GM21786 (cell line): ENCODE results near the gene TRIP13.
"Not testable (repeated sequence)": the region's sequence is repeated elsewhere in the genome, so short reads cannot be mapped to it uniquely, and the experiment has no call there.

Experiments
- ATAC-seq: cut with Tn5 transposase; IDR thresholded peaks from one replicate; pipeline ENCODE4 v1.9.1; 2021; ENCODE audit not compliant: unreplicated experiment

TRIP13 gene

DNA sequence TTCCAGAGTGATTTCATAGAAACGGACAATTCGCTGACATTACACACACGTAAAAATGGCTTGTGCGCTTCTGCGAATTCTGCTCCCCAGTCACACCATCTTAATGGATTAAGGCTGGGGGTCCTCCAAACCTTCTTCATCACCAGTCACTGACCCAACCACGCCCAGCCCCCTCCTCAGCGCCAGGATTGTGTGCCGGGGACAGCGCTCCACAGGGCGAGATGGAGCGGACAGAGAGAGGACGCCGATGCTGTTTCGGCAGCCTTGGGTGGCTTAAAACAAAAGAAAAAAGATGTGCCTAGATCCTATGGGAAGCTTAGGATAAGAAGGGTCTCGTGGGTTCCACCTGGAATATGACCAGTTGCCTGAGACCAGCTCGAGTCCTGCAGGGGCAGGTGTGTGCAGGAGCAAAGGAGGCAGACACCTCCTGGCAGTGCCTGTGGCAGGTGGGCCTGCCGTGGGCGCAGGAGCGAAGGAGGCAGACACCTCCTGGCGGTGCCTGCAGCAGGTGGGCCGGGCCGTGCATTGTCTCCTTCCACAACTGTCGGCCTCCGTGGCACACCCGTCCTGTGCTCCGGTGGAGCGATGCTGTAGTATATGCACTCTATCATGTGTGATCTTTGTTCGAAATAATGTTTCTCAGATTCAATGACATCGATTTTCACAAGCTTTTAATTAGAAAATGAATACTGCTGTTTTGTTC is 20.9 kb upstream of the TRIP13 start:
- ATAC-seq, result no peak

- no peak for ATAC-seq
Measured at GRCh38 chr5:872301-872700, 20.4 kb upstream of the TRIP13 start.

- peak; percentile 61 for ATAC-seq
Measured at GRCh38 chr5:873328-873727, 19.4 kb upstream of the TRIP13 start.

DNA sequence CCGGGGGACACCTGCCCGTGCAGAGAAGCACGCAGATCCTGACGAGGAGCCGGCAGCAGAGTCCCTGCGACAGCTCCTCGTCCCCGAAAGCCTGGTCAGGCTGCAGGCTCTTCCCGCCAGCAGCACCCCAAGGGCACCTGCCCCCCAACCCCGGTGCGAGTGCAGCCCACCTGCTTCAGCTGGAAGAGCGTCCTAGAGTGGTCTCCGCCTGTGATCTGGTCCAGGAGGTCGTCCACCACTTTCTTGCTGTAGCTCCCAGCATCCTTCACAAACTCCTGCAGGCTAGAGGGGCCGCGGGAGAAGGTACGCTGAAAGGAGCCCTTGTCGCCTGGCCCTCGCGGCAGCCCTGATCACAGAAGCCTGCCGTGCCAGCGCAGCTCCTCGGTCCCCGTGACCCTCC is 16.8 kb upstream of the TRIP13 start:
- no peak for ATAC-seq

- no peak for ATAC-seq
Measured at GRCh38 chr5:876398-877365, 16.0 kb upstream of the TRIP13 start.

- ATAC-seq, result no peak
Measured at GRCh38 chr5:878125-878524, 14.6 kb upstream of the TRIP13 start.

DNA sequence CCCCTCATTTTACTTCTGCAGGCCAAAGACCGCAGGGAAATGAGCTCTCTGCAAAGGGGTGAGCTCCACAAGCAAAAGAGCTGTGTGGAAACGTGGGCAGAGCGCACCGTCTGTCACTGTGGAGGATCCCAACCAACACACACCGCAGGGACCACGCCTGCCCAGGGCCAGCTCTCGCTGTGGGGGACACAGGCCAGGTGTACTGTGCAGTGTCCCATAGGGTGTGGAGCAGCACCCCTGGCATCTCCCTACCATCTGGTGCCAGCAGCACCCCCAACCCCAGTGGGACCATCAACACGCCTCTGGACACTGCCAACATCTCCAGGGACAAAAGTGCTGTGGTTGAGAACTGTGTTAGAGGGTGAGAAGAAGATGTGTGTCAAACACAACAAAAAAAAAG is 14.0 kb upstream of the TRIP13 start:
- not testable (repeated sequence) for ATAC-seq

GRCh38 chr5:880816-881550 is 11.7 kb upstream of the TRIP13 start:
- ATAC-seq, result no peak

- ATAC-seq, result no peak
Measured at GRCh38 chr5:881551-881935, 11.1 kb upstream of the TRIP13 start.

DNA sequence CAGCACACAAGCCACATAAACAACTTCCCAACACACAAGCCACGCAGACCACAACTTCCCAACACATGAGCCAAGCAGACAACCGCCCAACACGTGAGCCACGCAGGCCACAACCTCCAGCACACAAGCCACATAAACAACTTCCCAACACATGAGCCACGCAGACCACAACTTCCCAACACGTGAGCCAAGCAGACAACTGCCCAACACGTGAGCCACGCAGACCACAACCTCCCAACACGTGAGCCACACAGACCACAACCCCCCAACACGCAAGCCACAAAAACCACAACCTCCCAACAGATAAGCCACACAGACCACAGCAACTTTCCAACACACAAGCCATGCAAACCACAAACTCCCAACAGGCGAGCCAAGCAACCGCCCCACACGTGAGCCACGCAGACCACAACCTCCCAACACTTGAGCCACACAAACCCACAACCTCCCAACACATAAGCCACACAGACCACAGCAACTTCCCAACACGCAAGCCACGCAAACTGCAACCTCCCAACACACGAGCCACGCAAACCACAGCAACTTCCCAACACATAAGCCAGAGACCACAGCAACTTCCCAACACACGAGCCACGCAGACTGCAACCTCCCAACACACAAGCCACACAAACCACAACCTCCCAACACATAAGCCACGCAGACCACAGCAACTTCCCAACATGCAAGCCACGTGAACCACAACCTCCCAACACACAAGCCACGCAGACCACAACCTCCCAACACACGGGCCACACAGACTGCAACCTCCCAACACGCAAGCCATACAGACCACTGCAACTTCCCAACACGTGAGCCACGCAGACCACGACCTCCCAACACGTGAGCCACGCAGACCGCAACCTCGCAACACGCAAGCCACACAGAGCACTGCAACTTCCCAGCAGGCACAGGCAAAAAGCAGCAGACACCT is 10.2 kb upstream of the TRIP13 start:
- no peak for ATAC-seq

DNA sequence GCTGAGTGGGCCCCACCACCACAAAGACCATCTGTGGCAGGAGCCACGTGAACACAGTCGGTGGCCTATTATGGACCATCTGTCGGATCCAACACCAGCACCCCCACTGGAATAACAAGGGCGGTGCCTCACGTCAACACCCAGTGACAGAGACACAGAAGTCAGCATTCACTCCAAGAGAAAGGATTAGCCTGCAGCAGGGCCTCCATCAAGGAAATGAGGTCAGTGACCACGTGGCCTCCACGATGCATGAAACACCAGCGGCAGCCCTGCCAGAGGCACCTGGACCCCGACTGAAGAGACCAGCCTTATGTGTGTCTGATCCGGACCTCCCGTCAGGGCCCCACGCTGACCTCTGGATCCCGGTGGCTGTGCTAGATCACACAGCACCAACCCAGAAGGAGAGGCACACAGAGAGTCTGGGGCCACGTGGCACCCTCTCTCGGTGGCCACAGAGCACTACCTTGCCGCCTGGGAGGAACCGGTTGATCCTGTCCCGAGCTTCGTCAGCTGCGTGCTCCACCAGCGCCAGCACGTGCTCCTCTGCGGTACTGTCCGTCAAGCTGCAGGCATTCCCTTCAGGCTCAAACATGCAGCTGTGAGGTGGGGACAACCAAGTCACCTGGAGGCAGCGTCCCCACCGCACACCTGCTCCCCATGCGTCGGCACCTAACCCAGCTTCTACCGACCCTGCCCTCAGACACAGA is 9.1 kb upstream of the TRIP13 start:
- ATAC-seq, result no peak

GRCh38 chr5:884345-885126 is 8.1 kb upstream of the TRIP13 start:
- ATAC-seq, result no peak

- no peak for ATAC-seq
Measured at GRCh38 chr5:885127-885442, 7.6 kb upstream of the TRIP13 start.

- ATAC-seq, result no peak
Measured at GRCh38 chr5:885529-885928, 7.2 kb upstream of the TRIP13 start.

GRCh38 chr5:886036-886435 is 6.6 kb upstream of the TRIP13 start:
- ATAC-seq, result no peak

DNA sequence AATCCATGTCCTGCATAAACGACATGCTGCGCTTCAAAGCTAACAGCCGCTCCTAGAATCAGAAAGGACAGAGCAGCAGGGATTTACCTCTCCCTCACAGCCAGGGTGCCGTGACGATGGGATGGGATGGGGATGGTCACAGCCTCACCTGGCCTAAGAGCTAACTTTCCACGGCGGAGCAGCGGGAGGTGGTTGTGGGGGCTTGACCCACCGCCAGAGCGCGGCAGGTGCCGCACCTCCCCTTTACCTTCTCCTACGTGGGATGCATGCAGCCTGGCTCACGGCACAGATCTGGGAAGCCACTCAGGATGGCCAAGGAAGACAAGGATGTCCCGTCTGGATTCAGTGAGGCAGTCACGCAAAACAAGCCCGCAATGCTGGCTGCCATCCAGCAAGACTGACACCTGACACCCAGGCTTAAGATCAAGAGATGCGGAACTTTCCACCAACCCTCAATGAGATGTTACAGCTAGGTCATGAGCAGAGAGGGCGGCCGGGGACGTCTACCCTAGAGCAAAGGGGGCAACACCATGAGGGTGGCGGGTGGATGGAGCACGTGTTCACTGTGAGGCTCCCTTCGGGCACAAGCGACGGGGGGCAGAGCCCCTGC is 5.9 kb upstream of the TRIP13 start:
- ATAC-seq, result no peak

DNA sequence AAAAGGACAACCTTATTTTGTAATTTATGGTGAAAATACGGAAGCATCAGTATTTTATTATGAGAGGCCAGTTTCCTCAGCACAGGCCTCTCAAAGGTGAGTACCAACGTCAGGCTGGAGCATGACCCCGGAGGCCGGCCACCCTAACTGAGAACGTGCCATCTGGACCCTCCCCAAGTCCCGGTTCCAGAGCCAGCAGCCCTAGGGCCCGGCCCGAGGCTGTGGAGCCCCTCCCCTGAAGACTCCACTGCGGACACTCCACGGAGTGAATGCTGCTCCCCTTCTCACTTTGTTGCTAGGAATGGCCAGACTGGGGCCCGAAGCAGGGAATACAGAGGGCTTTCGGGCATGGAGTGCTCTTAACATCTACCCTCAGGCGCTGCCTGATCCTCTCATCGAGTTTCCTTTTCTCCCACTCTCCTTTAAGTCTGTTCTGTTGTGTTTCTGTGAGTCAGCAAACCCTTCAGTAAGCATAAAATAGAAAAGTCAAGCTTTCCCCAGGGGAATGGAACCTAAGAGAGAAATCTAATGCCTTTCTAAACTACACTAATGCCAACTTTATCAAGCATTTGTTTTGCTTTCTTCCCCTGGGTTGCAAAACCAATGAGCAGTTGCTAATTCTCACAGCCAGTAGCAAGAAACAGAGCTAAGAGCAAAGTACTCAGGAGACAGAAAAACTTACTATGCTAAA is 4.6 kb upstream of the TRIP13 start:
- ATAC-seq, result no peak

DNA sequence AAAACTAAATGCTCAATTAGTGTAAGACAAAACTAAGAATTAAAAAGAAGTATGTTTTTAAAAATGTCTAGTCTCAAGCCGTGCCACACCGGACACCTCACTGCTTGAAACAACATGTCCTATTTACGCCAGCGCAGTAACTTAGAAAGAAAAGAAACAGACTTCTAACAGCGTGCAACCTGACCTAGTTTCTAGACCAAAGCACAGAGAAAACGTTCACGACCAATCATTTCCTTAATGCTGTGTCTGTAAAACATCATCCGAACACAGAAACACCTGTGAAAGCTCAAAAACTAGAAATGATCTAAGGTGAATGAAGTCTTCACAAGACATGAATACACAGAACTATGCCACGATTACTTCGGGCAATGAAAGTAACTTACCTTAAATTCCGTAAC is 4.0 kb upstream of the TRIP13 start:
- no peak for ATAC-seq
